Gastroesophageal sphincter (tissue), 3 donors: ENCODE data around the gene PARP12.

ENCODE experiments used
- POLR2AphosphoS5 ChIP-seq: sonication (generic); formaldehyde crosslinking; IDR thresholded peaks from one replicate; pipeline ENCODE4 v1.6.1; 2017; ENCODE audit warnings: antibody characterized with exemption
- TF ChIP-seq, protein P1 (sequence below), 4 experiments: fragments of 200-600 bp in 2 of 4; fragments of 450-650 bp in 2 of 4; sonication (generic) in 1 of 4; IDR thresholded peaks; one replicate each; pipeline ENCODE4 v1.5.1; 2017 to 2019; ENCODE audit warnings: antibody characterized with exemption in 4 of 4, mild to moderate bottlenecking in 2 of 4, moderate library complexity in 2 of 4

DNA sequence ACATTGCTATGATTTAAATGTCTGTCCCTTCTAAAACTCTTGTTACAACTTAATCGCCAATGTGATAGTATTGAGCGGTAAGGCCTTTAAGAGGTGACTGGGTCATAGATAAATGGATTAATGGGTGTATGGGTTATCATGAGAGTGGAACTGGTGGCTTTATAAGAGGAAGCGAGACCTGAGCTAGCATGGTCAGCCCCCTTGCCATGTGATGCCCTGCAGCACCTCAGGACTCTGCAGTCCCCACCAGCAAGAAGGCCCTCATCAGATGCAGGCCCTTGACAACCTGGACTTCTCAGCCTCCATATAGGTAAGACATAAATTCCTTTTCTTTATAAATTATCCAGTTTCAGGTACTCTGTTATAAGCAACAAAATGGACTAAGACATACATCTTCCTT is 15.6 kb downstream of the PARP12 start:
- TF ChIP-seq, protein P1, sequence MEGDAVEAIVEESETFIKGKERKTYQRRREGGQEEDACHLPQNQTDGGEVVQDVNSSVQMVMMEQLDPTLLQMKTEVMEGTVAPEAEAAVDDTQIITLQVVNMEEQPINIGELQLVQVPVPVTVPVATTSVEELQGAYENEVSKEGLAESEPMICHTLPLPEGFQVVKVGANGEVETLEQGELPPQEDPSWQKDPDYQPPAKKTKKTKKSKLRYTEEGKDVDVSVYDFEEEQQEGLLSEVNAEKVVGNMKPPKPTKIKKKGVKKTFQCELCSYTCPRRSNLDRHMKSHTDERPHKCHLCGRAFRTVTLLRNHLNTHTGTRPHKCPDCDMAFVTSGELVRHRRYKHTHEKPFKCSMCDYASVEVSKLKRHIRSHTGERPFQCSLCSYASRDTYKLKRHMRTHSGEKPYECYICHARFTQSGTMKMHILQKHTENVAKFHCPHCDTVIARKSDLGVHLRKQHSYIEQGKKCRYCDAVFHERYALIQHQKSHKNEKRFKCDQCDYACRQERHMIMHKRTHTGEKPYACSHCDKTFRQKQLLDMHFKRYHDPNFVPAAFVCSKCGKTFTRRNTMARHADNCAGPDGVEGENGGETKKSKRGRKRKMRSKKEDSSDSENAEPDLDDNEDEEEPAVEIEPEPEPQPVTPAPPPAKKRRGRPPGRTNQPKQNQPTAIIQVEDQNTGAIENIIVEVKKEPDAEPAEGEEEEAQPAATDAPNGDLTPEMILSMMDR (IDR thresholded peaks at IDR 0.05) = no peak
- TF ChIP-seq POLR2AphosphoS5 = no peak
